ENCODE results near the gene ADCY4. TPM values are rescaled to one million over a fixed set of nuclear protein-coding genes. Genes with fewer than 3 reads are reported as not detected.

The ADCY4 gene
- total and polyA plus RNA-seq, 2 of the 13 experiments (the other 11 are each of a cell fraction or from before 2014, with no cell fraction given): 0.03 TPM; not detected in 1

- TF ChIP-seq FUBP1 (CRISPR knock-in tag; IDR thresholded peaks at IDR 0.05; ENCODE audit: borderline replicate concordance) (0 out of 2 replicates have a peak, but pooled peaks have one; percentile 97), FOXJ3 (CRISPR knock-in tag; IDR thresholded peaks at IDR 0.05; ENCODE audit: borderline replicate concordance) (peak; percentile 69), FOXP4 (CRISPR knock-in tag; IDR thresholded peaks at IDR 0.05) (peak; percentile 93), KLF12 (CRISPR knock-in tag; IDR thresholded peaks at IDR 0.05; ENCODE audit: borderline replicate concordance) (peak; percentile 100), ZNF205 (CRISPR knock-in tag; IDR thresholded peaks at IDR 0.05) (peak; percentile 95), RELA (CRISPR knock-in tag; IDR thresholded peaks at IDR 0.05) (peak; percentile 98), SSRP1 (CRISPR knock-in tag; IDR thresholded peaks at IDR 0.05) (peak; percentile 57), ZBTB8A (CRISPR knock-in tag; IDR thresholded peaks at IDR 0.05; ENCODE audit: borderline replicate concordance, low read depth) (peak; percentile 79), ATRX (CRISPR knock-in tag; IDR thresholded peaks at IDR 0.05; ENCODE audit: borderline replicate concordance) (no peak), ETV5 (CRISPR knock-in tag; IDR thresholded peaks at IDR 0.05; ENCODE audit: borderline replicate concordance) (peak; percentile 94), SP1 (IDR thresholded peaks at IDR 0.05) (no peak), SP1 (CRISPR knock-in tag; IDR thresholded peaks at IDR 0.05) (peak; percentile 65), ZNF136 (CRISPR knock-in tag; IDR thresholded peaks at IDR 0.05; ENCODE audit: low read depth) (peak; percentile 93), PREB (CRISPR knock-in tag; IDR thresholded peaks at IDR 0.05) (peak; percentile 79; the same call in 1 of the 2 replicates), ZNF780A (CRISPR knock-in tag; IDR thresholded peaks at IDR 0.05) (peak; percentile 95; the same call in 1 of the 2 replicates), ZFY (CRISPR knock-in tag; IDR thresholded peaks at IDR 0.05) (peak; percentile 91), ATF7 (IDR thresholded peaks at IDR 0.05) (no peak), ATF7 (CRISPR knock-in tag; IDR thresholded peaks at IDR 0.05) (peak; percentile 90), HMG20A (CRISPR knock-in tag; IDR thresholded peaks at IDR 0.05; ENCODE audit: borderline replicate concordance) (no peak), ZNF761 (CRISPR knock-in tag; conservative IDR thresholded peaks at IDR 0.05) (peak; percentile 99), ZNF704 (CRISPR knock-in tag; IDR thresholded peaks at IDR 0.05; ENCODE audit: borderline replicate concordance) (peak; percentile 100), SMYD3 (CRISPR knock-in tag; IDR thresholded peaks at IDR 0.05) (peak; percentile 100), MZF1 (CRISPR knock-in tag; IDR thresholded peaks at IDR 0.05; ENCODE audit: borderline replicate concordance) (peak; percentile 98), GLMP (CRISPR knock-in tag; IDR thresholded peaks at IDR 0.05; ENCODE audit: borderline replicate concordance) (no peak)
Observed at GRCh38 chr14:24271134-24271833, 63.6 kb downstream of the ADCY4 start, which contains the start of gene RABGGTA (continued).

All from HepG2 (cell line).